ENCODE measurements around the gene RELA.

Gene RELA

GRCh38 chr11:65613091-65613928 lies 49.4 kb downstream of the RELA start:
- TF ChIP-seq CTCF (IDR thresholded peaks at IDR 0.05; ENCODE audit: borderline replicate concordance, control extremely low read depth, extremely low read depth, insufficient read depth, missing control alignments): no peak
- DNase-seq (ENCODE audit: low spot score): no peak
- in situ Hi-C loops (cut with MboI; ENCODE audit: low sequenced_read_pairs, unreplicated experiment): no loop called here

- no peak for DNase-seq (ENCODE audit: low spot score)
- in situ Hi-C loops (cut with MboI; ENCODE audit: low sequenced_read_pairs, unreplicated experiment): no loop called here
- no peak for TF ChIP-seq CTCF (IDR thresholded peaks at IDR 0.05; ENCODE audit: borderline replicate concordance, control extremely low read depth, extremely low read depth, insufficient read depth, missing control alignments)
Observed at GRCh38 chr11:65612691-65613090, 50.0 kb downstream of the RELA start.

GRCh38 chr11:65611758-65612603 lies 50.7 kb downstream of the RELA start:
- DNase-seq (ENCODE audit: low spot score): no peak
- in situ Hi-C loops (cut with MboI; ENCODE audit: low sequenced_read_pairs, unreplicated experiment): no loop called here
- no peak for TF ChIP-seq CTCF (IDR thresholded peaks at IDR 0.05; ENCODE audit: borderline replicate concordance, control extremely low read depth, extremely low read depth, insufficient read depth, missing control alignments)

- no peak for TF ChIP-seq CTCF (IDR thresholded peaks at IDR 0.05; ENCODE audit: borderline replicate concordance, control extremely low read depth, extremely low read depth, insufficient read depth, missing control alignments)
- in situ Hi-C loops (cut with MboI; ENCODE audit: low sequenced_read_pairs, unreplicated experiment): no loop called here
- DNase-seq (ENCODE audit: low spot score): no peak
Observed at GRCh38 chr11:65611028-65611757, 51.5 kb downstream of the RELA start.

GRCh38 chr11:65610404-65610803 lies 52.3 kb downstream of the RELA start:
- no peak for TF ChIP-seq CTCF (IDR thresholded peaks at IDR 0.05; ENCODE audit: borderline replicate concordance, control extremely low read depth, extremely low read depth, insufficient read depth, missing control alignments)
- in situ Hi-C loops (cut with MboI; ENCODE audit: low sequenced_read_pairs, unreplicated experiment): no loop called here
- no peak for DNase-seq (ENCODE audit: low spot score)

GRCh38 chr11:65609665-65610064 lies 53.1 kb downstream of the RELA start:
- in situ Hi-C loops (cut with MboI; ENCODE audit: low sequenced_read_pairs, unreplicated experiment): no loop called here
- DNase-seq (ENCODE audit: low spot score): no peak
- TF ChIP-seq CTCF (IDR thresholded peaks at IDR 0.05; ENCODE audit: borderline replicate concordance, control extremely low read depth, extremely low read depth, insufficient read depth, missing control alignments): no peak
